Natural killer cell (primary cell): ENCODE data around the gene COPS4. TPM values are rescaled to one million over a fixed set of nuclear protein-coding genes. Genes with fewer than 3 reads are reported as not detected.
A peak's percentile ranks its signal among the peaks of the same experiment; 100 is the strongest.
"Not testable (repeated sequence)": the region's sequence is repeated elsewhere in the genome, so short reads cannot be mapped to it uniquely, and the experiment has no call there.

Experiments used
- ATAC-seq, 3 donors: fragments of 150-1000 bp in 2 of 3; fragments of 200-7000 bp in 1 of 3; cut with Tn5 transposase; 1 replicate in 1 of 3; 2 replicates in 2 of 3; pipeline ENCODE4 v1.10.0; 2021; ENCODE audit warnings: mild to moderate bottlenecking in 2 of 3, moderate library complexity in 2 of 3
- DNase-seq, 2 donors: peaks; one replicate each; pipeline versions ENCODE4 v3.0.0 to v3.0.0-alpha.2; 2013 to 2021; ENCODE audit warnings: mixed read lengths in 1 of 2
- H3K27ac ChIP-seq: one replicate; pipeline ENCODE4 v1.5.1; 2013; ENCODE audit warnings: mild to moderate bottlenecking, low read length
- H3K27me3 ChIP-seq: one replicate; pipeline ENCODE4 v1.6.1; 2013; ENCODE audit warnings: low read length; ENCODE audit not compliant: control insufficient read depth, insufficient read depth
- H3K36me3 ChIP-seq: one replicate; pipeline ENCODE4 v1.6.1; 2013; ENCODE audit warnings: low read length; ENCODE audit not compliant: control insufficient read depth, insufficient read depth
- H3K4me1 ChIP-seq: one replicate; pipeline ENCODE4 v1.6.1; 2013; ENCODE audit warnings: low read length; ENCODE audit not compliant: control insufficient read depth, insufficient read depth
- H3K4me3 ChIP-seq: one replicate; pipeline ENCODE4 v1.5.1; 2013; ENCODE audit warnings: low read length
- H3K9me3 ChIP-seq: one replicate; pipeline ENCODE4 v1.6.1; 2013; ENCODE audit warnings: low read length; ENCODE audit not compliant: control insufficient read depth, insufficient read depth
- H3K27ac Mint-ChIP-seq, 2 donors: one replicate each; pipeline ENCODE4 v1.8.0; 2022; ENCODE audit warnings: mild to moderate bottlenecking in 2 of 2, mixed read lengths in 2 of 2, moderate library complexity in 1 of 2
- H3K27me3 Mint-ChIP-seq, 2 donors: one replicate each; pipeline ENCODE4 v1.8.0; 2022; ENCODE audit warnings: low read depth in 2 of 2, mixed read lengths in 2 of 2
- H3K36me3 Mint-ChIP-seq: one replicate; pipeline ENCODE4 v1.8.0; 2022; ENCODE audit warnings: mixed read lengths
- H3K4me1 Mint-ChIP-seq, 2 donors: one replicate each; pipeline ENCODE4 v1.8.0; 2022; ENCODE audit warnings: mixed read lengths in 2 of 2
- H3K4me3 Mint-ChIP-seq: one replicate; pipeline ENCODE4 v1.8.0; 2022; ENCODE audit warnings: mild to moderate bottlenecking, moderate library complexity, mixed read lengths
- H3K9me3 Mint-ChIP-seq, 2 donors: one replicate each; pipeline ENCODE4 v1.8.0; 2022; ENCODE audit warnings: mixed read lengths in 2 of 2
- CTCF ChIP-seq: fragments of 200-600 bp; IDR thresholded peaks from one replicate; pipeline ENCODE4 v1.8.0; 2022; ENCODE audit warnings: antibody characterized with exemption
- WGBS: methylation state at CpG from one replicate; pipeline ENCODE4 v1.1.7; 2013; ENCODE audit warnings: missing lambda C conversion rate; ENCODE audit not compliant: insufficient coverage; 5-methylcytosine and 5-hydroxymethylcytosine counted together
- intact Hi-C: fragments of 100-400 bp; cut with micrococcal nuclease; formaldehyde crosslinking; loops from one replicate; pipeline ENCODE4 v1.14.2; 2022
- total RNA-seq, 4 donors: library from RNA; stranded (reverse); fragments of 120-200 nt in 1 of 4; gene quantifications; one replicate each; pipeline versions ENCODE4 v1.2.3 to v1.2.4, GENCODE V29; 2013 to 2022

The COPS4 gene
- total RNA-seq, 3 donors from 2014 or later (not counting 1 experiment from before 2014, with no cell fraction given): 35.8 to 39.8 (median 36.1) TPM

GRCh38 chr4:83040269-83040668 is 5.3 kb downstream of the COPS4 start:
- Mint-ChIP-seq H3K27ac (no peak overlapping the region), H3K9me3 (no peaks in the 10 kb centered on the region), H3K36me3 (no peaks in the 10 kb centered on the region), H3K27me3 (no peaks in the 10 kb centered on the region), H3K4me3 (no peak overlapping the region), H3K4me1 (peaks cover 29 to 34% of the 10 kb centered on the region in 2 donors)
- TF ChIP-seq CTCF: no peak
- WGBS: 100% methylated on average over 3 of the region's 3 CpGs
- Histone ChIP-seq H3K27ac (no peak overlapping the region), H3K4me3 (no peak overlapping the region), H3K36me3 (peaks cover 3% of the 10 kb centered on the region), H3K9me3 (no peaks in the 10 kb centered on the region), H3K27me3 (no peaks in the 10 kb centered on the region), H3K4me1 (peaks cover 14% of the 10 kb centered on the region)
- intact Hi-C loops: no loop called here
- DNase-seq: no peak
- no peak for ATAC-seq

DNA sequence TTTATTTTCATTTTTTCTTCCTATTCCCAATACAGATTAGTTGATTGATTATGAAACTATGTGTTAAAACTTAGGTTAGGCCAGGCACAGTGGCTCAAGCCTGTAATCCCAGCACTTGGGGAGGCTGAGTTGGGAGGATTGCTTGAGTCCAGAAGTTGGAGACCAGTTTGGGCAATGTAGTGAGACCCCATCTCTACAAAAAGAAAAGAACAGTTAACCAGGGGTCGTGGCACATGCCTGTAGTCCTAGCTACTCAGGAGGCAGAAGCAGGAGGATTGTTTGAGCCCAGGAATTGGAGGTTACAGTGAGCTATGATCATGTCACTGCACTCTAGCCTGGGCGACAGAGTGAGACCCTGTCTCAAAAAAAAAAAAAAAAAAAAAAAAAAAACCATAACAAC is 8.2 kb downstream of the COPS4 start:
- H3K36me3 Mint-ChIP-seq, H3K27ac ChIP-seq, H3K4me3 ChIP-seq, H3K27ac Mint-ChIP-seq, H3K9me3 ChIP-seq, H3K4me3 Mint-ChIP-seq, H3K9me3 Mint-ChIP-seq, intact Hi-C loops, H3K27me3 Mint-ChIP-seq, H3K36me3 ChIP-seq, DNase-seq, H3K27me3 ChIP-seq, ATAC-seq, H3K4me1 ChIP-seq: not testable (repeated sequence)
- 94% methylated on average over 1 of the region's 2 CpGs for WGBS
- H3K4me1 Mint-ChIP-seq: peaks cover 11 to 15% of the 10 kb centered on the region in 2 donors

DNA sequence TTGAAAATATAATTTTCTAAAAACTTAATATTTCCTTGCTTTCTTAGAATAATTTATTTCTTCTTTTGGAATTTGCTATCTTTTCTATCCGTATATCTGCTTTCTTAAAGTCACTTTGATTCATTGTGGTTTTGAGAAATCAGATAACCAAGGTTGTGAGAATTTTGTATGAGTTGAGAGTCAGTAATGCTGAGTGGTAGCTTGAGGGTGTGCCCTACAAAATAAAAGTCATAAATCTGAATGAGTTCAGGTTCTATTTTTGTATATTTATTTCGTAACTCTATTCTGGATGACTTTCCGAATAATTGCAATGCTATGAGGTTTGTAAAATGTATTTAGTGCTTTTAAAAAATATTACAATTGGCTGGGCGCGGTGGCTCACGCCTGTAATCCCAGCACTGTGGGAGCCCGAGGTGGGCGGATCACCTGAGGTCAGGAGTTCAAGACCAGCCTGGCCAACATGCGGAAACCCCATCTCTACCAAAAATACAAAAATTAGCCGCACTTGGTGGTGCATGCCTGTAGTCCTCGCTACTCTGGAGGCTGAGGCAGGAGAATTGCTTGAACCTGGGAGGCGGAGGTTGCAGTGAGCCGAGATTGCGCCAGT is 8.9 kb downstream of the COPS4 start:
- Histone ChIP-seq H3K4me1 (peaks cover 4% of the 10 kb centered on the region), H3K27me3 (no peaks in the 10 kb centered on the region), H3K27ac (no peak overlapping the region), H3K4me3 (no peak overlapping the region), H3K9me3 (no peaks in the 10 kb centered on the region), H3K36me3 (peaks cover 9% of the 10 kb centered on the region)
- DNase-seq (no peak), ATAC-seq (peak in 1 of 3 donors; percentile 34)
- peaks cover 11 to 15% of the 10 kb centered on the region in 2 donors for H3K4me1 Mint-ChIP-seq
- H3K4me3 Mint-ChIP-seq: no peak overlapping the region
- no peak overlapping the region for H3K27ac Mint-ChIP-seq
- WGBS: 82% methylated on average over 10 of the region's 14 CpGs
- intact Hi-C loops: no loop called here
- no peak for TF ChIP-seq CTCF
- H3K9me3 Mint-ChIP-seq: no peaks in the 10 kb centered on the region
- H3K36me3 Mint-ChIP-seq: no peaks in the 10 kb centered on the region
- no peaks in the 10 kb centered on the region for H3K27me3 Mint-ChIP-seq

DNA sequence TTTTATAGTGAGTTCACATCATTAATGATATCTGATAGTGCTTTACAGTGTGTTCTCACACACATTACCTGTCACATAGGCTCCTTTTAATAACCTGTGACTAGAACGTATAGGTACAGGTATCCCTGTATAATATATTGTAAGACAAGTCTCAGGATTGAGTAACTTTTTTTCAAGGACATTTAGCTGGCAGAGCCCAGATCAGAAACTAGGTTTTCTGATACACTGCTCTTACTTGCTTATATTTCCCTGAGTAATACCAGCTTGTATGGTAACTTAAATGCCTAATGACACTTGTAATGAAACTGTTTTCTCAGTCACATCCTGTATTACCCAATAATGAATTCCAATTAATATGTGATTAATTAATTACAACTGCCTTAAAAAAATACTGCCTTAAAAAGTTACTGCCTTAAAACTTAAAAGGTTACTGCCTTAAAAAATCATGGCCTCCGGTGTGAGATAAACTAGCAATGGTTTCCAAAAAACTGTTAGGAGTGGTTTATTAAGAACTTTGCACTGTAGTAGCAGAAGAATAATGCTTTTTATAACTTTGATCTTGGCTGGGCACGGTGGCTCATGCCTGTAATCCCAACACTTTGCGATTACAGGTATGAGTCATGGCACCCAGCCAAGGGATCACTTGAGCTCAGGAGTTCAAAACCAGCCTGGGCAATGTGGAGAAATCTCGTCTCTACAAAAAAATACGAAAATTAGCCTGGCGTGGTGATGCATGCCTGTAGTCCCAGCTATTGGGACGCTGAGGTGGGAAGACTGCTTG is 11.9 kb downstream of the COPS4 start:
- Histone ChIP-seq H3K27ac (no peak overlapping the region), H3K9me3 (no peaks in the 10 kb centered on the region), H3K4me3 (no peak overlapping the region), H3K36me3 (peaks cover 34% of the 10 kb centered on the region), H3K4me1 (peaks cover 4% of the 10 kb centered on the region), H3K27me3 (no peaks in the 10 kb centered on the region)
- no peak for TF ChIP-seq CTCF
- intact Hi-C loops: no loop called here
- 97% methylated on average over 8 of the region's 8 CpGs for WGBS
- H3K9me3 Mint-ChIP-seq: no peaks in the 10 kb centered on the region
- ATAC-seq: no peak
- peaks cover 6% of the 10 kb centered on the region for H3K36me3 Mint-ChIP-seq
- H3K27ac Mint-ChIP-seq: no peak overlapping the region
- peaks cover 0 to 5% of the 10 kb centered on the region in 2 donors for H3K4me1 Mint-ChIP-seq
- DNase-seq: no peak
- H3K4me3 Mint-ChIP-seq: no peak overlapping the region
- no peaks in the 10 kb centered on the region for H3K27me3 Mint-ChIP-seq

DNA sequence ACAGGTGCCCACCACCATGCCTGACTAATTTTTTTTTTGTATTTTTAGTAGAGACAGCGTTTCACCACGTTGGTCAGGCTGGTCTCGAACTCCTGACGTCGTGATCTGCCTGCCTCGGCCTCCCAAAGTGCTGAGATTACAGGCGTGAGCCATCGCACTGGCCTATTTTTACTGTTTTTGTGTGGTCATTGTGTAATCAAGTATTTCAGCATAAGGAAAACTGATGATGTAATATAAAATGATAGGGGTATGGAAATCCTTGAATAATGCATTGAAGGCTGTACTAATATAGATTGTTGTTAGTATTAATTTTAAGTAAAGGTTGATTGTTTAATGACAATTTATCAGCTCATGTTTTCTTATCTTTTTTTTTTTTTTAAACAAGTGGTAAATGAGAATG is 13.8 kb downstream of the COPS4 start:
- H3K27me3 ChIP-seq, H3K4me3 Mint-ChIP-seq, H3K4me1 Mint-ChIP-seq, H3K27ac Mint-ChIP-seq, DNase-seq, H3K9me3 Mint-ChIP-seq, H3K4me1 ChIP-seq, H3K27ac ChIP-seq, H3K36me3 Mint-ChIP-seq, H3K27me3 Mint-ChIP-seq, H3K4me3 ChIP-seq, intact Hi-C loops, H3K9me3 ChIP-seq, ATAC-seq: not testable (repeated sequence)
- peaks cover 35% of the 10 kb centered on the region for H3K36me3 ChIP-seq
- WGBS: 96% methylated on average over 8 of the region's 8 CpGs
